ENCODE data around the gene ZMAT2.
"Not testable (repeated sequence)": the region's sequence is repeated elsewhere in the genome, so short reads cannot be mapped to it uniquely, and the experiment has no call there.

ZMAT2 gene

GRCh38 chr5:140710899-140711552, 10.8 kb downstream of the ZMAT2 start:
- DNase-seq = no peak

- DNase-seq = no peak
Observed at GRCh38 chr5:140711794-140712193, 11.5 kb downstream of the ZMAT2 start.

GRCh38 chr5:140713562-140714094, 13.4 kb downstream of the ZMAT2 start:
- no peak for DNase-seq

- DNase-seq = not testable (repeated sequence)
Observed at GRCh38 chr5:140716238-140716637, 16.0 kb downstream of the ZMAT2 start.

GRCh38 chr5:140718266-140718592, 18.0 kb downstream of the ZMAT2 start:
- no peak for DNase-seq

GRCh38 chr5:140720738-140721137, 20.5 kb downstream of the ZMAT2 start:
- DNase-seq = not testable (repeated sequence)

- DNase-seq = not testable (repeated sequence)
Observed at GRCh38 chr5:140721395-140721794, 21.1 kb downstream of the ZMAT2 start.

GRCh38 chr5:140725799-140726471, 25.7 kb downstream of the ZMAT2 start:
- no peak for DNase-seq

- no peak for DNase-seq
Observed at GRCh38 chr5:140733098-140733497, 32.9 kb downstream of the ZMAT2 start.

GRCh38 chr5:140734354-140734753, 34.1 kb downstream of the ZMAT2 start:
- no peak for DNase-seq

- DNase-seq = no peak
Observed at GRCh38 chr5:140737486-140737885, 37.2 kb downstream of the ZMAT2 start.

- DNase-seq = no peak
Observed at GRCh38 chr5:140741967-140742366, 41.7 kb downstream of the ZMAT2 start.

- no peak for DNase-seq
Observed at GRCh38 chr5:140753561-140753960, 53.3 kb downstream of the ZMAT2 start.

All from cortex of kidney (tissue), 1 donor.